ENCODE results near the gene DHX34. TPM values are rescaled to one million over a fixed set of nuclear protein-coding genes. Genes with fewer than 3 reads are reported as not detected.
"Not testable (repeated sequence)": the region's sequence is repeated elsewhere in the genome, so short reads cannot be mapped to it uniquely, and the experiment has no call there.

Gene DHX34
- total and polyA plus RNA-seq, 9 donors = 7.9 to 13.6 (median 11.0) TPM

DNA sequence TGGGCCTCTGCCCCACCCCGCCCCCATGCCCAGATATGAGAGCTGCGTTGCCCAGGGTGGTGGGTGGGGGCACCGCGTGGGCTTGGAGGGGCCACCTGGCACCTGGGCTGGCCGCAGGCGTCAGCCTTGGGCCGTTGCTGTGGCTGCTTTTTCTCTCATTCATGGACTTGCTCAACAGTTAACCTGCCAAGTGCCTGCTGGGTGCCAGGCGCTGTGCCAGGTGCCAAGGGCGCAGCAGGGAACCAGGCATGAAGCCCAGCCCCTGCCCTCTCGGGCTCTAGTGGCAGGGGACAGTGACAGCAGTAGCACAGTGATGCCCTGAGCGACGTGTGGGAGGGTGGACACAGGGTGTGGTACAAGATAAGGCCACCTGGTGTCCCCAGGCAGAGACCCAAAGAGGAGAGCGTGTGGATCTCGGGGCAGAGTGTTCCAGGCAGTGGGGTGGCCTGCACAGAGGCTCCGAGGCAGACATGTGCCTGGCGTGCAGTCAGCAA, 28.1 kb downstream of the DHX34 start:
- Histone ChIP-seq H3K27ac (ENCODE audit: low read length) (no peak overlapping the region), H3K9me3 (replicated peaks; ENCODE audit: control insufficient read depth, low read depth, low read length) (no peaks in the 10 kb centered on the region), H3K36me3 (ENCODE audit: control insufficient read depth, insufficient read depth, low read length) (peaks cover 88% of the 10 kb centered on the region), H3K27me3 (ENCODE audit: control insufficient read depth, insufficient read depth, low read length) (no peaks in the 10 kb centered on the region), H3K4me1 (ENCODE audit: control insufficient read depth, insufficient read depth, low read length) (no peaks in the 10 kb centered on the region), H3K4me3 (ENCODE audit: low read length) (no peak overlapping the region)
- no peak for DNase-seq
- 80% methylated on average over 16 of the region's 16 CpGs for WGBS (ENCODE audit: insufficient coverage)

DNA sequence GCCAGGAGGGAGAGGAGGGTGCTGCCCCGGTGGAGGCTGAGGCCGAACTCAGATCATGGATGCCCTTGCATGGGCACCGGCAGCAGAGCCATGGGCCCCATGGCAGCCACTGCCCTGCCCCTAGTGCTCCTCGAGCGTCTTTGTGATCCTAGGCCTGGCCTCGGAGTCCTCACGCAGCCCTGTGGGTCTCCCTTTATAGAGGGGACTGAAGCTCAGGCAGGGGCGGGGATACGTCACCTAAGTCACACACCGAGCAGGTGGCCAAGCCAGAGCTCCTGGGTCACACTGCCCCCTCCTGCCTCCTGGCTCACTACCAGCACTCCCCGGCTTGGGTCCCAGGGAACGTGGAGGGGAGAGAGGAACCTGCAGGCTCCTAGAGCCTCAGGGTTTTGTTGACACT, 28.7 kb downstream of the DHX34 start:
- H3K4me1 ChIP-seq (ENCODE audit: control insufficient read depth, insufficient read depth, low read length) = no peaks in the 10 kb centered on the region
- H3K4me3 ChIP-seq (ENCODE audit: low read length) = no peak overlapping the region
- 83% methylated on average over 12 of the region's 12 CpGs for WGBS (ENCODE audit: insufficient coverage)
- H3K36me3 ChIP-seq (ENCODE audit: control insufficient read depth, insufficient read depth, low read length) = peaks cover 86% of the 10 kb centered on the region
- H3K27ac ChIP-seq (ENCODE audit: low read length) = no peak overlapping the region
- H3K27me3 ChIP-seq (ENCODE audit: control insufficient read depth, insufficient read depth, low read length) = no peaks in the 10 kb centered on the region
- no peaks in the 10 kb centered on the region for H3K9me3 ChIP-seq (replicated peaks; ENCODE audit: control insufficient read depth, low read depth, low read length)
- no peak for DNase-seq

DNA sequence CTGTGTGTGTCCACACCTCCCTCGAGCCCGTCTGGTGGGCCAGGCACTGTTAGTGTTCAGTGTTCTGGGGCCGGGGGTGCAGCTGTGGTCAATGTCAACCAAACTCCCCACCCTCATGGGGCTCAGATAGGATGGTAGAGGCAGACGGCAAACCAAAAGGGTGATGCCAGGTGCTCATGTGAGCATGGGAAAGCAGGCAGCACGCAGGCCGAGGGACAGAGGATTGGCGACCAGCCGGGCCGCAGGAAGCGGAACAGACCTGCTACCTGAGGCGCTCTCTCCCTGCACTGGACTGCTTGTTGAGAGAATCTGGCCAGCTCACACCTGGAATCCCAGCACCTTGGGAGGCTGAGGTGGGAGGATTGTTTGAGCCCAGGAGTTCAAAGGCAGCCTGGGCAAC, 29.1 kb downstream of the DHX34 start:
- DNase-seq = no peak
- no peak overlapping the region for H3K27ac ChIP-seq (ENCODE audit: low read length)
- no peaks in the 10 kb centered on the region for H3K27me3 ChIP-seq (ENCODE audit: control insufficient read depth, insufficient read depth, low read length)
- H3K36me3 ChIP-seq (ENCODE audit: control insufficient read depth, insufficient read depth, low read length) = peaks cover 82% of the 10 kb centered on the region
- no peak overlapping the region for H3K4me3 ChIP-seq (ENCODE audit: low read length)
- H3K4me1 ChIP-seq (ENCODE audit: control insufficient read depth, insufficient read depth, low read length) = no peaks in the 10 kb centered on the region
- H3K9me3 ChIP-seq (replicated peaks; ENCODE audit: control insufficient read depth, low read depth, low read length) = no peaks in the 10 kb centered on the region
- 91% methylated on average over 7 of the region's 11 CpGs for WGBS (ENCODE audit: insufficient coverage)

DNA sequence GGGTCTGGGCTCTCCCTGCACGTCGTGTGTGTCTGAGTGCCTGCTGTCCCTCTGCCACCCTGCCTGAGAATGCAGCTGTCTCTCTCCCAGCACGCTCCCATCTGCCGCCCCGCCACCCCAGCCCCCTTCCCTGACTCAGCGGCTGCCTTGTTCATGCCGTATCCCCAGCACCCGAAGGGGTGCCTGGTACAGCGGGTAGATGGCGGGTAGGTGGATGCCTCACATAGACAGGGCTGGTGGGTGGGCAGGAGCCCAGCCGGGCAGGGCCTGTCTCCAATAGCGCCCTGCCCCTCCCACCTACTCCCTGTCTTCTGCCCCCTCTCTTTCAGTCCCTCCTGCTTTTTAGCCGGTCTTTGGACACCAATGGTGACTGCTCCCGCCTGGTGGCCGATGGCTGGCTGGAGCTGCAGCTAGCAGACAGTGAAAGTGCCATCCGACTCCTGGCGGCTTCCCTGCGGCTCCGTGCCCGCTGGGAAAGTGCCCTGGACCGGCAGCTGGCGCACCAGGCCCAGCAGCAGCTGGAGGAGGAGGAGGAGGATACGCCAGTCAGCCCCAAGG, 30.3 kb downstream of the DHX34 start:
- H3K27ac ChIP-seq (ENCODE audit: low read length) = no peak overlapping the region
- peaks cover 71% of the 10 kb centered on the region for H3K36me3 ChIP-seq (ENCODE audit: control insufficient read depth, insufficient read depth, low read length)
- peak; percentile 33 for DNase-seq
- WGBS (ENCODE audit: insufficient coverage) = 81% methylated on average over 16 of the region's 23 CpGs
- no peak overlapping the region for H3K4me3 ChIP-seq (ENCODE audit: low read length)
- no peaks in the 10 kb centered on the region for H3K27me3 ChIP-seq (ENCODE audit: control insufficient read depth, insufficient read depth, low read length)
- no peaks in the 10 kb centered on the region for H3K4me1 ChIP-seq (ENCODE audit: control insufficient read depth, insufficient read depth, low read length)
- H3K9me3 ChIP-seq (replicated peaks; ENCODE audit: control insufficient read depth, low read depth, low read length) = no peaks in the 10 kb centered on the region

DNA sequence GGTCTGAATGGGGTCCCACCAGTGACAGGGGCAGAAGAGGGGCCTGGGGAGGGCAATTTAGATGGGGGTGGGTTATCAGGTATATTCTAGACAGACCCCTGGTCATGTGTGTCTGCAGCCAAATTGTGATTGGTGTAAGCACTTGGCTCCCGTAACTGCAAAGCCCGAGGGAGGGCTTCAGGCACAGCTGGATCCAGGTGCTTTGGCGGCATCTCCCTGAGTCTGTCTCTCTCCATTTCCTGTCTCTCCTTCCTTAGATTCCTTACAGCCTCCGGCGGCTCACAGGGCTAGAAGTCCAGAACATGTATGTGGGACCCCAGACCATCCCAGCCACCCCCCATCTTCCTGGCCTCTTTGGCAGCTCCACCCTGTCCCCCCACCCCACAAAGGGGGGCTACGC, 31.4 kb downstream of the DHX34 start:
- no peak for DNase-seq
- Histone ChIP-seq H3K27me3 (ENCODE audit: control insufficient read depth, insufficient read depth, low read length) (no peaks in the 10 kb centered on the region), H3K36me3 (ENCODE audit: control insufficient read depth, insufficient read depth, low read length) (peaks cover 60% of the 10 kb centered on the region), H3K27ac (ENCODE audit: low read length) (no peak overlapping the region), H3K9me3 (replicated peaks; ENCODE audit: control insufficient read depth, low read depth, low read length) (no peaks in the 10 kb centered on the region), H3K4me3 (ENCODE audit: low read length) (no peak overlapping the region), H3K4me1 (ENCODE audit: control insufficient read depth, insufficient read depth, low read length) (no peaks in the 10 kb centered on the region)
- WGBS (ENCODE audit: insufficient coverage) = 85% methylated on average over 3 of the region's 6 CpGs

DNA sequence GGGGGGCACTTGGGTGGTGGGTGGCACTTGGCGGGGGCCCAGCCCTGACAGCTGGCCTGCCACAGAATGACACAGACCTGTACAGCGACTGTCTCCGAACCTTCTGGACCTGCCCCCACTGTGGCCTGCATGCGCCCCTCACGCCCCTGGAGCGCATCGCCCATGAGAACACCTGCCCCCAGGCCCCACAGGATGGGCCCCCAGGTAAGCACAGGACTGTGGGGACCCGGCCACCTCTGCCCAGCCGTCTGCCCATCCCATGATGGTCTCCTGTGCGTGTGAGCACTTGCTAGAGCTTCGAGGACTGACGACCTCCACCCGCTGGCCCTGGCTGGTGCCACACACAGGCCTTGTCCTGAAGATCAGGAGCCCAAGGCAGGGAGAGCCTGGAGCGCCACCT, 32.0 kb downstream of the DHX34 start:
- DNase-seq = no peak
- peaks cover 55% of the 10 kb centered on the region for H3K36me3 ChIP-seq (ENCODE audit: control insufficient read depth, insufficient read depth, low read length)
- H3K9me3 ChIP-seq (replicated peaks; ENCODE audit: control insufficient read depth, low read depth, low read length) = no peaks in the 10 kb centered on the region
- no peaks in the 10 kb centered on the region for H3K27me3 ChIP-seq (ENCODE audit: control insufficient read depth, insufficient read depth, low read length)
- no peak overlapping the region for H3K27ac ChIP-seq (ENCODE audit: low read length)
- H3K4me1 ChIP-seq (ENCODE audit: control insufficient read depth, insufficient read depth, low read length) = no peaks in the 10 kb centered on the region
- no peak overlapping the region for H3K4me3 ChIP-seq (ENCODE audit: low read length)
- WGBS (ENCODE audit: insufficient coverage) = 91% methylated on average over 14 of the region's 14 CpGs

DNA sequence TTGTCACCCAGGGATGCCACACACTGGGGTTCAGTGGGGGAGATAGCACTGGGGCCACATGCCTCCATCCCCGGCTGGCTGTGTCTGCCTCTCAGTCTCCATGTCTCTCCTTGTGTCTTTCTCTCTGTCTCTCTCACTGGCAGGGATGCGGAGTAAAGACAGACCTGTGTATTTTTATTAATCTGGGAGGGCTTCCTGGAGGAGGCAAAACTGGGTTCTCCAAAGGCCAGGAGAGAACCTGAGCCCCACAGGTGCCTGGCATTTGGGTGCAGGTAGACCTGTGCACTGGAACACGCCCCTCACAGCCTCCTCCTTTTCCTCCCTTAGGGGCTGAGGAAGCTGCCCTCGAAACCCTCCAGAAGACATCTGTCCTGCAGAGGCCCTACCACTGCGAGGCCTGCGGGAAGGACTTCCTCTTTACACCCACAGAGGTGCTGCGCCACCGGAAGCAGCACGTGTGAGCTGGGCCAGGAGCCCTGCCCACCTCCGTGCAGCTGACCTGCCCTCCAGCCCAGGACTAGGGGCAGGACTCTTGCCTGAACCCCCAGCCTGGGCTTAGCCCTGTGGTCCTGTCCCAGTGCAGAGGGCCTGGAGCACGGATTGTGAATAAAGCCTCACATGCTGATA, 32.7 kb downstream of the DHX34 start:
- Histone ChIP-seq H3K4me3 (ENCODE audit: low read length) (no peak overlapping the region), H3K27me3 (ENCODE audit: control insufficient read depth, insufficient read depth, low read length) (no peaks in the 10 kb centered on the region), H3K27ac (ENCODE audit: low read length) (no peak overlapping the region), H3K4me1 (ENCODE audit: control insufficient read depth, insufficient read depth, low read length) (no peaks in the 10 kb centered on the region), H3K9me3 (replicated peaks; ENCODE audit: control insufficient read depth, low read depth, low read length) (no peaks in the 10 kb centered on the region), H3K36me3 (ENCODE audit: control insufficient read depth, insufficient read depth, low read length) (peaks cover 48% of the 10 kb centered on the region)
- 72% methylated on average over 8 of the region's 11 CpGs for WGBS (ENCODE audit: insufficient coverage)
- no peak for DNase-seq

DNA sequence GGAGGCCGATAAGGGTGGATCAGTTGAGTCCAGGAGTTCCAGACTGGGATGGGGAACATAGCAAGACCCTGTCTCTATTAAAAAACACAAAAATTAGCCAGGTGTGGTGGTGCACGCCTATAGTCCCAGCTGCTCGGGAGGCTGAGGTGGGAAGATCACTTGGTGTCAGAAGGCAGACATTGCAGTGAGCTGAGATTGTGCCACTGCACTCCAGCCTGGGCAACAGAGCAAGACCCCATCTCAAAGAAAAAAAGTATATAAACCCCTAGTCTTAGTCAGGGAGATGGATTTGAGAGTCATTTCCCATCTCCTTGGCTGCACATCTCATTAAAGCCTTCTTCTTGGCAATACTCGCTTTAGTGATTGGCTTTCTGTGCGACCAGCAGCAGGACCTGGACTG, 34.8 kb downstream of the DHX34 start:
- H3K27ac ChIP-seq (ENCODE audit: low read length); H3K27me3 ChIP-seq (ENCODE audit: control insufficient read depth, insufficient read depth, low read length); H3K4me3 ChIP-seq (ENCODE audit: low read length); H3K4me1 ChIP-seq (ENCODE audit: control insufficient read depth, insufficient read depth, low read length); H3K9me3 ChIP-seq (replicated peaks; ENCODE audit: control insufficient read depth, low read depth, low read length); DNase-seq: not testable (repeated sequence)
- WGBS (ENCODE audit: insufficient coverage) = no CpG with 5 or more reads among the region's 5 CpGs
- peaks cover 33% of the 10 kb centered on the region for H3K36me3 ChIP-seq (ENCODE audit: control insufficient read depth, insufficient read depth, low read length)

DNA sequence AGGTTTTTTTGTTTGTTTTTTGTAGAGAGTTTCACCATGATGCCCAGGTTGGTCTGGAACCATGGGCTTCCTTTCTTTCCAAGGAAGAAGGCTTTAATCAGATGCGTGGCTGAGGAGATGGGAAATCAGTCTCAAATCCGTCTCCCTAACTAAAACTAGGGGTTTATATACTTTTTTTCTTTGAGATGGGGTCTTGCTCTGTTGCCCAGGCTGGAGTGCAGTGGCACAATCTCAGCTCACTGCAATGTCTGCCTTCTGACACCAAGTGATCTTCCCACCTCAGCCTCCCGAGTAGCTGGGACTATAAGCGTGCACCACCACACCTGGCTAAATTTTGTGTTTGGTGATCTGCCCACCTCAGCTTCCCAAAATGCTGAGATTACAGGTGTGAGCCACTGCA, 35.4 kb downstream of the DHX34 start:
- H3K27ac ChIP-seq (ENCODE audit: low read length); DNase-seq; H3K4me3 ChIP-seq (ENCODE audit: low read length); H3K4me1 ChIP-seq (ENCODE audit: control insufficient read depth, insufficient read depth, low read length); H3K27me3 ChIP-seq (ENCODE audit: control insufficient read depth, insufficient read depth, low read length); H3K9me3 ChIP-seq (replicated peaks; ENCODE audit: control insufficient read depth, low read depth, low read length): not testable (repeated sequence)
- peaks cover 31% of the 10 kb centered on the region for H3K36me3 ChIP-seq (ENCODE audit: control insufficient read depth, insufficient read depth, low read length)
- no CpG with 5 or more reads among the region's 4 CpGs for WGBS (ENCODE audit: insufficient coverage)

DNA sequence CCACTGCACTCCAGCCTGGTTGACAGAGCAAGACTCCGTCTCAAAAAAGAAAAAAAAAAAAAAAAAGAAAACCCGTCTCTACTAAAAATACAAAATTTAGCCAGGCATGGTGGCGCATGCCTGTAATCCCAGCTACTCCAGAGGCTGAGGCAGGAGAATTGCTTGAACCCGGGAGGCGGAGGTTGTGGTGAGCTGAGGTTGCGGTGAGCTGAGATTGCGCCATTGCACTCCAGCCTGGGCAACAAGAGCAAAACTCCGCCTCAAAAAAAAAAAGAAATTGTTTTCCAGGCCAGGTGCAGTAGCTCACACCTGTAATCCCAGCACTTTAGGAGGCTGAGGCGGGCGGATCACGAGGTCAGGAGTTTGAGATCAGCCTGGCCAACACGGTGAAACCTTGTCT, 37.5 kb downstream of the DHX34 start:
- H3K27me3 ChIP-seq (ENCODE audit: control insufficient read depth, insufficient read depth, low read length) = not testable (repeated sequence)

DNA sequence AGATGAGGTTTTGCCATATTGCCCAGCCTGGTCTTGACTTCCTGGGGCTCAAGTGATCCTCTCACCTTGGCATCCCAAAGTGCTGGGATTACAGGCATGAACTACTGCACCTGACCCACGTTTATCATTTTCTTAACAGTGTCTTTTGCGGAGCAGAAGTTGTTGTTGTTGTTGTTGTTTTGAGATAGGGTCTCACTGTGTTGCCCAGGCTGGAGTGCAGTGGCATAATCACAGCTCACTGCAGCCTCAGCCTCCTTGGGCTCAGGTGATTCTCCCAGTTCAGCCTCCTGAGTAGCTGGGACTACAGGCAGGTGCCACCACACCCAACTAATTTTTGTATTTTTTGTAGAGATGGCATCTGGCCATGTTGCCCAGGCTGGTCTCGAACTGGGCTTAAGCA, 38.5 kb downstream of the DHX34 start:
- no CpG with 5 or more reads among the region's 3 CpGs for WGBS (ENCODE audit: insufficient coverage)
- not testable (repeated sequence) for DNase-seq; H3K4me3 ChIP-seq (ENCODE audit: low read length); H3K36me3 ChIP-seq (ENCODE audit: control insufficient read depth, insufficient read depth, low read length); H3K9me3 ChIP-seq (replicated peaks; ENCODE audit: control insufficient read depth, low read depth, low read length); H3K27me3 ChIP-seq (ENCODE audit: control insufficient read depth, insufficient read depth, low read length); H3K27ac ChIP-seq (ENCODE audit: low read length); H3K4me1 ChIP-seq (ENCODE audit: control insufficient read depth, insufficient read depth, low read length)

More for the DNA sequence above, 37.5 kb downstream of the DHX34 start:
- H3K27ac ChIP-seq (ENCODE audit: low read length); DNase-seq; H3K4me1 ChIP-seq (ENCODE audit: control insufficient read depth, insufficient read depth, low read length); H3K9me3 ChIP-seq (replicated peaks; ENCODE audit: control insufficient read depth, low read depth, low read length); H3K4me3 ChIP-seq (ENCODE audit: low read length): not testable (repeated sequence)
- peaks cover 10% of the 10 kb centered on the region for H3K36me3 ChIP-seq (ENCODE audit: control insufficient read depth, insufficient read depth, low read length)
- WGBS (ENCODE audit: insufficient coverage) = 89% methylated on average over 5 of the region's 12 CpGs

All from muscle of leg (tissue), 11 donors.